NCI-H1417 treated with DMSO at 0.1 percent for 48 hours (cell line): Measurements from ENCODE around the gene ETV3.

Experiments used
- DNase-seq: peaks from one replicate; lab custom pipeline; 2025; lab: John Stamatoyannopoulos, UW

Gene ETV3

GRCh38 chr1:157091186-157091585 is 47.0 kb downstream of the ETV3 start:
- no peak for DNase-seq

- DNase-seq: no peak
Observed at GRCh38 chr1:157090771-157091170, 47.4 kb downstream of the ETV3 start.

GRCh38 chr1:157090196-157090647 is 48.0 kb downstream of the ETV3 start:
- no peak for DNase-seq

GRCh38 chr1:157089789-157090188 is 48.4 kb downstream of the ETV3 start:
- no peak for DNase-seq

- no peak for DNase-seq
Observed at GRCh38 chr1:157088607-157089006, 49.6 kb downstream of the ETV3 start.

GRCh38 chr1:157087030-157087429 is 51.2 kb downstream of the ETV3 start:
- no peak for DNase-seq

GRCh38 chr1:157086299-157086698 is 51.9 kb downstream of the ETV3 start:
- DNase-seq: no peak

- DNase-seq: no peak
Observed at GRCh38 chr1:157085421-157085820, 52.8 kb downstream of the ETV3 start.

GRCh38 chr1:157084720-157085119 is 53.5 kb downstream of the ETV3 start:
- DNase-seq: no peak

- no peak for DNase-seq
Observed at GRCh38 chr1:157081707-157082106, 56.5 kb downstream of the ETV3 start.

- DNase-seq: no peak
Observed at GRCh38 chr1:157080714-157081113, 57.5 kb downstream of the ETV3 start.

- DNase-seq: no peak
Observed at GRCh38 chr1:157077394-157077793, 60.8 kb downstream of the ETV3 start.

- DNase-seq: no peak
Observed at GRCh38 chr1:157073944-157074685, 64.1 kb downstream of the ETV3 start.
